Peyer's patch (tissue), 4 donors: ENCODE results near the gene PRPH. TPM values are rescaled to one million over a fixed set of nuclear protein-coding genes. Genes with fewer than 3 reads are reported as not detected.
A peak's percentile ranks its signal among the peaks of the same experiment; 100 is the strongest.
"Not testable (repeated sequence)": the region's sequence is repeated elsewhere in the genome, so short reads cannot be mapped to it uniquely, and the experiment has no call there.

Source experiments
- DNase-seq, 3 donors: peaks; one replicate each; pipeline ENCODE4 v3.0.0-alpha.2; 2017 to 2019
- H3K27ac ChIP-seq, 4 donors: fragments of 200-600 bp; sonication (generic); one replicate each; pipeline ENCODE4 v1.5.1; 2016 to 2019
- H3K27me3 ChIP-seq, 2 donors: fragments of 200-600 bp; sonication (generic); one replicate each; pipeline ENCODE4 v1.5.1; 2019
- H3K36me3 ChIP-seq, 3 donors: fragments of 200-600 bp; sonication (generic); one replicate each; pipeline ENCODE4 v1.5.1; 2016 to 2019
- H3K4me1 ChIP-seq, 4 donors: fragments of 200-600 bp; sonication (generic); one replicate each; pipeline ENCODE4 v1.5.1; 2016 to 2019
- H3K4me3 ChIP-seq, 4 donors: fragments of 200-600 bp; sonication (generic); 1 replicate in 3 of 4; 2 replicates in 1 of 4; pipeline ENCODE4 v1.5.1; 2016 to 2019; ENCODE audit warnings: mild to moderate bottlenecking in 1 of 4
- H3K9me3 ChIP-seq, 4 donors: fragments of 200-600 bp; sonication (generic); one replicate each; pipeline ENCODE4 v1.5.1; 2016 to 2019; ENCODE audit warnings: mild to moderate bottlenecking in 1 of 4
- POLR2A ChIP-seq, 2 donors: fragments of 450-650 bp; IDR thresholded peaks; one replicate each; pipeline ENCODE4 v1.5.1; 2017; ENCODE audit warnings: antibody characterized with exemption in 2 of 2, mild to moderate bottlenecking in 2 of 2, moderate library complexity in 2 of 2
- total RNA-seq, 4 donors: library from RNA; depleted of rRNA; stranded (reverse); fragments of >200 nt; gene quantifications; one replicate each; pipeline ENCODE4 v1.1.0, GENCODE V29; 2016
- TF ChIP-seq, protein P1 (sequence below), 6 experiments: fragments of 450-650 bp in 4 of 6; fragments of 200-600 bp in 2 of 6; sonication (generic) in 1 of 6; IDR thresholded peaks; one replicate each; pipeline ENCODE4 v1.5.1; 2017 to 2019; ENCODE audit warnings: antibody characterized with exemption in 6 of 6, mild to moderate bottlenecking in 3 of 6, moderate library complexity in 1 of 6

PRPH gene
- total RNA-seq, 4 donors from 2014 or later: 6.4 to 8.8 (median 6.5) TPM; not detected in 1

DNA sequence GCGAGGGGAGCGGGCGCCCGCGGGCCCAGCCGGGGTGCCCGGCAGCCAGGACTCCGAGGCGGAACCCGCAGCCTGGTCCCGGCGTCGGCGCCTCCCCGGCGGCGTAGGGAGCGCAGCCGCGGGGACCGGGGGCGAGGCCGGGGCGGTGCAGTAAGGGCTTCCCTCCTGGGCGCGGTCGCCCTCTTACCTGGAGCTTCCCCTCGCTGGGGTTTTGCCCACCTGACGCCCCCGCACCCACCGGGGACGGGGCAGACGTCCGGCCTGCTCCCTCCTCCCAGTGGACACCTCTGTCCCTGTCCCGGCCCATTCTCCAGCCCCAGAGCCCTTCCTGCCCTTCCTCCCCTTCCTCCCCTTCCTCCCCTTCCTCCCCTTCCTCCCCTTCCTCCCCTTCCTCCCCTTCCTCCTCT, 30.5 kb upstream of the PRPH start:
- Histone ChIP-seq H3K27me3 (no peaks in the 10 kb centered on the region), H3K9me3 (no peaks in the 10 kb centered on the region), H3K36me3 (peaks cover 0 to 3% (median 0%) of the 10 kb centered on the region in 3 donors), H3K27ac (peak overlapping the region; percentile 95 to 100 (median 98)), H3K4me3 (peak overlapping the region; percentile 70 to 99 (median 84)), H3K4me1 (peaks cover 0 to 45% (median 4%) of the 10 kb centered on the region in 4 donors)
- no peak for DNase-seq
- TF ChIP-seq POLR2A (IDR thresholded peaks at IDR 0.05): peak in 1 of 2 donors; percentile 70
- TF ChIP-seq, protein P1, sequence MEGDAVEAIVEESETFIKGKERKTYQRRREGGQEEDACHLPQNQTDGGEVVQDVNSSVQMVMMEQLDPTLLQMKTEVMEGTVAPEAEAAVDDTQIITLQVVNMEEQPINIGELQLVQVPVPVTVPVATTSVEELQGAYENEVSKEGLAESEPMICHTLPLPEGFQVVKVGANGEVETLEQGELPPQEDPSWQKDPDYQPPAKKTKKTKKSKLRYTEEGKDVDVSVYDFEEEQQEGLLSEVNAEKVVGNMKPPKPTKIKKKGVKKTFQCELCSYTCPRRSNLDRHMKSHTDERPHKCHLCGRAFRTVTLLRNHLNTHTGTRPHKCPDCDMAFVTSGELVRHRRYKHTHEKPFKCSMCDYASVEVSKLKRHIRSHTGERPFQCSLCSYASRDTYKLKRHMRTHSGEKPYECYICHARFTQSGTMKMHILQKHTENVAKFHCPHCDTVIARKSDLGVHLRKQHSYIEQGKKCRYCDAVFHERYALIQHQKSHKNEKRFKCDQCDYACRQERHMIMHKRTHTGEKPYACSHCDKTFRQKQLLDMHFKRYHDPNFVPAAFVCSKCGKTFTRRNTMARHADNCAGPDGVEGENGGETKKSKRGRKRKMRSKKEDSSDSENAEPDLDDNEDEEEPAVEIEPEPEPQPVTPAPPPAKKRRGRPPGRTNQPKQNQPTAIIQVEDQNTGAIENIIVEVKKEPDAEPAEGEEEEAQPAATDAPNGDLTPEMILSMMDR (IDR thresholded peaks at IDR 0.05): peak in 2 of 6 experiments; percentile 10 to 18

DNA sequence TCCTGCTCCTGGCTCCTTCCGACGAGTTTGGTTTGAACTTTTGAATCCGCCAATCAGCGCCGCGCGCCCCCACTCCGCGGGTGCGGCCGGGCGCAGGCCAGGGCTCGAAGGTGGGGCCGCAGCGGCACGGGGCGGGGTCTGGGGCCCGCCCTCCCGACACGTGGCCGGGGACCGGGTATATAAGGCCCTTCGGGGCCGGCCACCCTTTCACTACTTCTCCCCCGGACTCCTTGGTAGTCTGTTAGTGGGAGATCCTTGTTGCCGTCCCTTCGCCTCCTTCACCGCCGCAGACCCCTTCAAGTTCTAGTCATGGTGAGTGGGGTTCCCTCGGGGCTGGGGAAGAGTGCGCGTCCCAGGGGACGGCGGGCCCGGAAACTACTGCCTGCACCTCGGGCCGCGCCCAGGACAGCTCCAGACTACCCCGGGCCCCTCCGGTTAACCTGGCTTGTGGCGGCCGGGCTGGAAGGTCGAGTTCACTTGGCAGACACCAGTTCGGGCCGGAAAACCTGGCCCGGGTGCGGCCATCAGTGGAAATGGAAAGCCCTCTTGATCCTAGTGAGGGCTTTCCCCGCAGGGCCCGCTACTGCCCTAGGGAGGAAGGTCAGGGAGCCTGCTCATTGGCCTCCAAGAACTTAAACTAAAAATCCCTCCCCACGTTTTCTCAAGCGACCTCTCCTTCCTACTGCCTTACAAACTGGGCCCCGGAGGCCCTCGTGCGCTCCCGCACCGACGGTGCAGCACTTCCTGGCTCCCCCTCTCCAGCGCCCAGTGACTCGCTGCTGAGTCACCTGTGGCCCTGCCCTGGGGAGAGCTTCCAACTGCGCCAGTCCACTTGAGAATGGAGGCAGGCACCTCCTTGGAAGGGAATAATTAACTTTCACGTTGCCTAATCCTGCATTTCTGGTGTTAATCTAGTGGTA, 29.8 kb upstream of the PRPH start, which contains the start of gene TUBA1C:
TSS of gene TUBA1C (plus strand) at position 210 of the 920 bp plus-strand sequence. CDS start at position 310, 100 bp downstream.
- peak within 1 kb of the TSS; percentile 95 to 100 (median 98) for H3K27ac ChIP-seq
- H3K27me3 ChIP-seq: no peaks in the 10 kb centered on the region
- no peaks in the 10 kb centered on the region for H3K9me3 ChIP-seq
- peak within 1 kb of the TSS; percentile 70 to 99 (median 84) for H3K4me3 ChIP-seq
- peaks cover 0 to 45% (median 4%) of the 10 kb centered on the region in 4 donors for H3K4me1 ChIP-seq
- H3K36me3 ChIP-seq: peaks cover 0 to 10% (median 0%) of the 10 kb centered on the region in 3 donors
- DNase-seq: peak; percentile 93 to 97 (median 97)
- TF ChIP-seq, protein P1 (IDR thresholded peaks at IDR 0.05): peak in 1 of 6 experiments; percentile 1
- TF ChIP-seq POLR2A (IDR thresholded peaks at IDR 0.05): peak; percentile 91 to 95

DNA sequence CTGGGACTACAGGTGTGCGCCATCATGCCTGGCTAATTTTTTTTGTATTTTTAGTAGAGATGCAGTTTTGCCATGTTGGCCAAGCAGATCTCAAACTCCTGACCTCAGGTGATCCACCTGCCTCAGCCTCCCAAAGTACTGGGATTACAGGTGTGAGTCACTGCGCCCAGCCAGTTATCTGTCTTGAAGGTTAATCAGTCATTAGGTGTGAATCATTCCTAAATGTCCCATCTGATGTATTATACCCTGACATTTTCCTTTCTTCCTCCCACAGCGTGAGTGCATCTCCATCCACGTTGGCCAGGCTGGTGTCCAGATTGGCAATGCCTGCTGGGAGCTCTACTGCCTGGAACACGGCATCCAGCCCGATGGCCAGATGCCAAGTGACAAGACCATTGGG, 25.8 kb upstream of the PRPH start:
- H3K4me1 ChIP-seq: peaks cover 0 to 38% (median 2%) of the 10 kb centered on the region in 4 donors
- peak overlapping the region in 1 of 4 donors; percentile 3 for H3K4me3 ChIP-seq
- H3K27me3 ChIP-seq, H3K9me3 ChIP-seq: not testable (repeated sequence)
- DNase-seq: peak in 1 of 3 donors; percentile 68
- peaks cover 0 to 45% (median 0%) of the 10 kb centered on the region in 3 donors for H3K36me3 ChIP-seq
- peak overlapping the region in 1 of 4 donors; percentile 53 for H3K27ac ChIP-seq

DNA sequence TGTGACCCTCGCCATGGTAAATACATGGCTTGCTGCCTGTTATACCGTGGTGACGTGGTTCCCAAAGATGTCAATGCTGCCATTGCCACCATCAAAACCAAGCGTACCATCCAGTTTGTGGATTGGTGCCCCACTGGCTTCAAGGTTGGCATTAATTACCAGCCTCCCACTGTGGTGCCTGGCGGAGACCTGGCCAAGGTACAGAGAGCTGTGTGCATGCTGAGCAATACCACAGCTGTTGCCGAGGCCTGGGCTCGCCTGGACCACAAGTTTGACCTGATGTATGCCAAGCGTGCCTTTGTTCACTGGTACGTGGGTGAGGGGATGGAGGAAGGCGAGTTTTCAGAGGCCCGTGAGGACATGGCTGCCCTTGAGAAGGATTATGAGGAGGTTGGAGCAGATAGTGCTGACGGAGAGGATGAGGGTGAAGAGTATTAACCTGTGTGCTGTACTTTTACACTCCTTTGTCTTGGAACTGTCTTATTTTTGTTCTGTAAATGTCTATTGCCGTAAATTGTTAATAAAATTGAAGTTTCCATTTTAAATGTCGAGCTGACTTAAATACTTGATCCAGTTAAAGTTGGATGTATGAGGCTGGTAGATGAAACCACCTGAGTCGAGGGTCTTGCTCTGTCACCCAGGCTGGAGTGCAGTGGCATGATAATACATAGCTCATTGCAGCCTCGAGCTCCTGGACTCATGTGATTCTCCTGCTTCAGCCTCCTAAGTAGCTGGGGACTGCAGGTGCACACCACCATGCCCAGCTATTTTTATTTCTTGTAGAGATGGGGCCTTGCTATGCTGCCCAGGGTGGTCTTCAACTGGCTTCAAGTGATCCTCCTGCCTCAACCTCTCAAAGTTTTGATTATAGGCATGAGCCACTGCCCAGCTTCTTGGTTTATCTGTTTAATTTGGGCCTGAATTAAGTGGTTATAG, 21.9 kb upstream of the PRPH start:
- Histone ChIP-seq H3K4me3 (no peak overlapping the region), H3K4me1 (peaks cover 0 to 14% (median 0%) of the 10 kb centered on the region in 4 donors), H3K27me3 (no peaks in the 10 kb centered on the region), H3K36me3 (peaks cover 0 to 45% (median 0%) of the 10 kb centered on the region in 3 donors), H3K9me3 (no peaks in the 10 kb centered on the region), H3K27ac (no peak overlapping the region)
- TF ChIP-seq, protein P1 (IDR thresholded peaks at IDR 0.05): no peak
- TF ChIP-seq POLR2A (IDR thresholded peaks at IDR 0.05): no peak
- no peak for DNase-seq

DNA sequence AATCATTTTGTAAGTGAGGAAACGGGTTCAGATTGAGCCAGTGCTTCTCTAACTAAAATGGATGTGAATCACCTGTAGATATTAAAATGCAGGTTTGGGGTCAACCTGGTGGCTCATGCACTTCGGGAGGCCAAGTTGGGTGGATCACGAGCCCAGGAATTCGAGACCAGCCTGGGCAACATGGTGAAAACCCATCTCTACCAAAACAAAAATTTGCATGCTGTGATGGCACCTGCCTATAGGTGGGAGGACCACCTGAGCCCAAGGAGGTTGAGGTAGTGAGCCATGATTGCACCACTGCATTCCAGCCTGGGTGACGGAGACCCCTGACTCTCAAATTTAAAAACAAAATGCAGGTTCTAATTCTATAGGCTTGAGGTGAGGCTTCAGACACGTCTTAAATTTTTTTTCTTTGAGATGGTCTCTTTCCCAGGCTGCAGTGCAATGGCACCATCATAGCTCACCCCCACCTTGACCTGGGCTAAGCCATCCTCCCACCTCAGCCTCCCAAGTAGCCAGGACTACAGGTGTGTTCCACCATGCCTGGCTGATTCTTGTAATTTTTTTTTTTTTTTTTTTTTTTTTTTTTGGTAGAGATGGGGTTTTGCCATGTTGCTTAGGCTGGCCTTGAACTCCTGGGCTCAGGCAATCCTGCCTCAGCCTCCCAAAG, 21.1 kb upstream of the PRPH start:
- peaks cover 0 to 45% (median 0%) of the 10 kb centered on the region in 3 donors for H3K36me3 ChIP-seq
- TF ChIP-seq, protein P1 (IDR thresholded peaks at IDR 0.05): no peak
- no peak for TF ChIP-seq POLR2A (IDR thresholded peaks at IDR 0.05)

More for the DNA sequence above, 21.1 kb upstream of the PRPH start:
- no peak overlapping the region for H3K4me3 ChIP-seq
- H3K27me3 ChIP-seq: no peaks in the 10 kb centered on the region
- DNase-seq: no peak
- H3K9me3 ChIP-seq: no peaks in the 10 kb centered on the region
- no peak overlapping the region for H3K27ac ChIP-seq
- H3K4me1 ChIP-seq: peaks cover 0 to 6% (median 0%) of the 10 kb centered on the region in 4 donors
